H1 (cell line): Measurements from ENCODE around the gene TSPAN5.

Experiments used
- CHD2 ChIP-seq: IDR thresholded peaks from 2 replicates; pipeline ENCODE4 v1.6.1; 2012; ENCODE audit warnings: low read length, improper control_type of control experiment
- CTCF ChIP-seq, 3 experiments: IDR thresholded peaks; 1 replicate in 2 of 3; 2 replicates in 1 of 3; pipeline versions ENCODE4 v1.5.1 to v1.6.1; 2011; ENCODE audit warnings: low read length in 3 of 3, mild to moderate bottlenecking in 3 of 3, inconsistent platforms in 2 of 3, low read depth in 1 of 3, moderate library complexity in 1 of 3; ENCODE audit not compliant: insufficient read depth in 1 of 3; ENCODE audit errors: control extremely low read depth in 1 of 3
- EP300 ChIP-seq, 2 experiments: IDR thresholded peaks; 1 replicate in 1 of 2; 2 replicates in 1 of 2; pipeline ENCODE4 v1.6.1; 2011 to 2012; ENCODE audit warnings: low read depth in 2 of 2, low read length in 2 of 2, mild to moderate bottlenecking in 2 of 2, borderline replicate concordance in 1 of 2, inconsistent platforms in 1 of 2, moderate library complexity in 1 of 2
- GABPA ChIP-seq: IDR thresholded peaks from 2 replicates; pipeline ENCODE4 v1.6.1; 2011; ENCODE audit warnings: mild to moderate bottlenecking, low read length, moderate library complexity, borderline replicate concordance; ENCODE audit not compliant: insufficient read depth
- JUND ChIP-seq: IDR thresholded peaks from 2 replicates; pipeline ENCODE4 v1.6.1; 2011; ENCODE audit warnings: mild to moderate bottlenecking, improper control_type of control experiment, low read length
- NRF1 ChIP-seq: IDR thresholded peaks from 2 replicates; pipeline ENCODE4 v1.6.1; 2011; ENCODE audit warnings: mild to moderate bottlenecking, low read depth, low read length, improper control_type of control experiment
- POLR2A ChIP-seq, 2 experiments: IDR thresholded peaks; 1 replicate in 1 of 2; 2 replicates in 1 of 2; pipeline ENCODE4 v1.6.1; 2011; ENCODE audit warnings: low read depth in 2 of 2, low read length in 2 of 2, mild to moderate bottlenecking in 2 of 2; ENCODE audit errors: control extremely low read depth in 1 of 2
- POLR2AphosphoS5 ChIP-seq: IDR thresholded peaks from 2 replicates; pipeline ENCODE4 v1.6.1; 2011; ENCODE audit warnings: low read depth, low read length
- RBBP5 ChIP-seq: IDR thresholded peaks from 2 replicates; pipeline ENCODE4 v1.7.1; 2012; ENCODE audit warnings: low read depth, mild to moderate bottlenecking, inconsistent platforms, low read length, moderate library complexity, borderline replicate concordance
- RFX5 ChIP-seq: IDR thresholded peaks from 2 replicates; pipeline ENCODE4 v1.6.1; 2011; ENCODE audit warnings: low read depth, low read length, improper control_type of control experiment, borderline replicate concordance
- SIN3A ChIP-seq, 2 experiments: IDR thresholded peaks in 1 of 2; conservative IDR thresholded peaks in 1 of 2; 2 replicates each; pipeline ENCODE4 v1.6.1; 2011 to 2012; ENCODE audit warnings: low read length in 2 of 2, improper control_type of control experiment in 1 of 2, low read depth in 1 of 2, mild to moderate bottlenecking in 1 of 2
- TCF12 ChIP-seq: IDR thresholded peaks from 2 replicates; pipeline ENCODE4 v1.6.1; 2011; ENCODE audit warnings: low read depth, mild to moderate bottlenecking, low read length

GRCh38 chr4:98624144-98624543 lies 34.3 kb downstream of the TSPAN5 start:
- TF ChIP-seq JUND, result no peak
- TF ChIP-seq SIN3A (conservative IDR thresholded peaks at IDR 0.05 in 1 of 2, IDR thresholded peaks at IDR 0.05 in 1 of 2; ENCODE audit: low read depth in 1 of 2, low read length in 2 of 2), result no peak
- no peak for TF ChIP-seq RBBP5
- no peak for TF ChIP-seq CTCF (IDR thresholded peaks at IDR 0.05; ENCODE audit: control extremely low read depth in 1 of 3, insufficient read depth in 1 of 3, low read depth in 1 of 3, low read length in 3 of 3)
- TF ChIP-seq TCF12, result no peak
- no peak for TF ChIP-seq EP300 (IDR thresholded peaks at IDR 0.05; ENCODE audit: borderline replicate concordance in 1 of 2, low read depth in 2 of 2, low read length in 2 of 2)
- TF ChIP-seq POLR2AphosphoS5, result no peak
- no peak for TF ChIP-seq RFX5
- TF ChIP-seq POLR2A (IDR thresholded peaks at IDR 0.05; ENCODE audit: control extremely low read depth in 1 of 2, low read depth in 2 of 2, low read length in 2 of 2), result no peak
- no peak for TF ChIP-seq NRF1
- TF ChIP-seq CHD2, result no peak
- TF ChIP-seq GABPA, result no peak
